GM23338 (cell line): ENCODE data around the gene GPC6. TPM values are rescaled to one million over a fixed set of nuclear protein-coding genes. Genes with fewer than 3 reads are reported as not detected.

Experiments
- ATAC-seq: fragments of 200-7000 bp; cut with Tn5 transposase; 3 replicates; pipeline ENCODE4 v1.9.1; 2020
- DNase-seq: peaks from one replicate; pipeline ENCODE4 v3.0.0-alpha.2; 2015; ENCODE audit warnings: low spot score
- H2AFZ ChIP-seq: fragments of 200-600 bp; sonication (generic); 2 replicates; pipeline ENCODE4 v1.8.0; 2016; ENCODE audit warnings: antibody characterized with exemption, mild to moderate bottlenecking, moderate library complexity
- H3F3A ChIP-seq: fragments of 200-600 bp; sonication (generic); replicated peaks from 2 replicates; pipeline ENCODE4 v1.8.0; 2017; ENCODE audit warnings: antibody characterized with exemption, mixed run types, low read depth
- H3K27ac ChIP-seq: fragments of 200-600 bp; sonication (generic); 2 replicates; pipeline ENCODE4 v1.6.1; 2016; ENCODE audit warnings: low read depth
- H3K27me3 ChIP-seq: fragments of 200-600 bp; sonication (generic); 2 replicates; pipeline ENCODE4 v1.8.0; 2016; ENCODE audit warnings: mild to moderate bottlenecking, mixed run types, moderate library complexity; ENCODE audit not compliant: insufficient read depth
- H3K36me3 ChIP-seq: fragments of 200-600 bp; sonication (generic); 2 replicates; pipeline ENCODE4 v1.8.0; 2016; ENCODE audit warnings: mild to moderate bottlenecking; ENCODE audit not compliant: insufficient read depth
- H3K4me1 ChIP-seq: fragments of 200-600 bp; sonication (generic); 2 replicates; pipeline ENCODE4 v1.8.0; 2016; ENCODE audit warnings: mild to moderate bottlenecking, moderate library complexity; ENCODE audit not compliant: insufficient read depth
- H3K4me2 ChIP-seq: fragments of 200-600 bp; sonication (generic); 2 replicates; pipeline ENCODE4 v1.7.1; 2017; ENCODE audit warnings: mixed run types
- H3K4me3 ChIP-seq: fragments of 200-600 bp; sonication (generic); 2 replicates; pipeline ENCODE4 v1.6.1; 2016; ENCODE audit warnings: mixed run types
- H3K79me2 ChIP-seq: fragments of 200-600 bp; sonication (generic); replicated peaks from 2 replicates; pipeline ENCODE4 v1.8.0; 2017; ENCODE audit warnings: mild to moderate bottlenecking; ENCODE audit not compliant: insufficient read depth
- H3K9me2 ChIP-seq: fragments of 200-600 bp; sonication (generic); 2 replicates; pipeline ENCODE4 v1.8.0; 2017; ENCODE audit not compliant: insufficient read depth
- H4K20me1 ChIP-seq: fragments of 200-600 bp; sonication (generic); replicated peaks from 2 replicates; pipeline ENCODE4 v1.8.0; 2017; ENCODE audit warnings: mild to moderate bottlenecking; ENCODE audit not compliant: insufficient read depth
- H3K27ac Mint-ChIP-seq: 2 replicates; pipeline ENCODE4 v1.8.0; 2020; ENCODE audit warnings: inconsistent platforms, mild to moderate bottlenecking, moderate library complexity, mixed read lengths
- H3K27me3 Mint-ChIP-seq: 3 replicates; pipeline ENCODE4 v1.8.0; 2022; ENCODE audit warnings: low read depth, mild to moderate bottlenecking, moderate library complexity, mixed read lengths, inconsistent platforms; ENCODE audit not compliant: insufficient read depth, poor library complexity
- H3K36me3 Mint-ChIP-seq: 3 replicates; pipeline ENCODE4 v1.8.0; 2021; ENCODE audit warnings: low read depth, mild to moderate bottlenecking, inconsistent platforms, moderate library complexity, mixed read lengths
- H3K4me1 Mint-ChIP-seq: 3 replicates; pipeline ENCODE4 v1.8.0; 2020; ENCODE audit warnings: mild to moderate bottlenecking, inconsistent platforms, mixed read lengths
- H3K4me3 Mint-ChIP-seq: 3 replicates; pipeline ENCODE4 v1.8.0; 2021; ENCODE audit warnings: moderate library complexity, mild to moderate bottlenecking, inconsistent platforms, mixed read lengths
- H3K9me3 Mint-ChIP-seq: 3 replicates; pipeline ENCODE4 v1.8.0; 2020; ENCODE audit warnings: moderate library complexity, mild to moderate bottlenecking, inconsistent platforms, mixed read lengths
- CREB1 ChIP-seq: fragments of 250-450 bp; sonication (Bioruptor Pico); IDR thresholded peaks from 2 replicates; pipeline ENCODE4 v1.5.0; 2020; ENCODE audit warnings: low read depth, mild to moderate bottlenecking, moderate library complexity
- CTCF ChIP-seq, 2 experiments: fragments of 200-600 bp in 1 of 2; sonication (generic) in 1 of 2; conservative IDR thresholded peaks; 2 replicates each; pipeline versions ENCODE4 v1.5.1 to v1.6.1; 2016 to 2017; ENCODE audit warnings: antibody characterized with exemption in 2 of 2, low read depth in 2 of 2, mild to moderate bottlenecking in 2 of 2, moderate library complexity in 1 of 2
- JUNB ChIP-seq: IDR thresholded peaks from one replicate; pipeline ENCODE4 v1.6.1; 2016; ENCODE audit warnings: antibody characterized with exemption; ENCODE audit not compliant: unreplicated experiment
- POLR2AphosphoS5 ChIP-seq: IDR thresholded peaks from 2 replicates; pipeline ENCODE4 v1.6.1; 2016; ENCODE audit warnings: antibody characterized with exemption, low read depth
- REST ChIP-seq: IDR thresholded peaks from one replicate; pipeline ENCODE4 v1.6.1; 2018; ENCODE audit warnings: antibody characterized with exemption; ENCODE audit not compliant: unreplicated experiment
- STAT1 ChIP-seq: IDR thresholded peaks from one replicate; pipeline ENCODE4 v1.6.1; 2016; ENCODE audit warnings: antibody characterized with exemption; ENCODE audit not compliant: unreplicated experiment
- ZNF114 ChIP-seq: fragments of 250-450 bp; sonication (Bioruptor Pico); IDR thresholded peaks from 2 replicates; pipeline ENCODE4 v1.5.0; 2020; ENCODE audit warnings: mild to moderate bottlenecking, moderate library complexity
- ZNF331 ChIP-seq: fragments of 250-450 bp; sonication (Bioruptor Pico); IDR thresholded peaks from 2 replicates; pipeline ENCODE4 v1.5.0; 2020; ENCODE audit warnings: low read depth, mild to moderate bottlenecking, moderate library complexity
- ZNF462 ChIP-seq: fragments of 250-450 bp; sonication (Bioruptor Pico); IDR thresholded peaks from 2 replicates; pipeline ENCODE4 v1.5.0; 2020; ENCODE audit warnings: mild to moderate bottlenecking, moderate library complexity
- polyA plus RNA-seq: library from polyadenylated mRNA; unstranded; fragments of >200 nt; fragmentation: Nextera tagmentation; extraction: Ambion mirVana; gene quantifications from 2 replicates; pipeline ENCODE4 v1.2.1, GENCODE V29; 2016
- total RNA-seq: library from RNA; depleted of rRNA; stranded (reverse); fragments of >200 nt; shearing (Covaris generic); gene quantifications from 2 replicates; pipeline ENCODE4 v1.2.3, GENCODE V29; 2014

Gene GPC6
- total and polyA plus RNA-seq, 2 experiments from 2014 or later = 6.4 to 28.6 TPM

GRCh38 chr13:93468433-93468832, 241.8 kb downstream of the GPC6 start:
- H3K79me2 ChIP-seq = peaks cover 56% of the 10 kb centered on the region
- H2AFZ ChIP-seq = no peak overlapping the region
- no peak overlapping the region; the same call in 1 of the 2 replicates for H3K27ac Mint-ChIP-seq
- peaks cover 4% of the 10 kb centered on the region; the same call in 1 of the 2 replicates for H3K4me1 ChIP-seq
- H3K36me3 ChIP-seq = no peaks in the 10 kb centered on the region; the same call in 1 of the 2 replicates
- no peak overlapping the region for H3K4me3 ChIP-seq
- no peak for ATAC-seq
- peaks cover 27% of the 10 kb centered on the region for H3K9me3 Mint-ChIP-seq
- DNase-seq = no peak
- no peaks in the 10 kb centered on the region for H3F3A ChIP-seq
- no peak overlapping the region for H3K4me3 Mint-ChIP-seq
- H3K27ac ChIP-seq = no peak overlapping the region
- no peaks in the 10 kb centered on the region for H4K20me1 ChIP-seq
- no peak for TF ChIP-seq STAT1
- peaks cover 10% of the 10 kb centered on the region for H3K27me3 Mint-ChIP-seq
- H3K36me3 Mint-ChIP-seq = peaks cover 33% of the 10 kb centered on the region; the same call in 2 of the 3 replicates
- no peak overlapping the region for H3K4me2 ChIP-seq
- H3K9me2 ChIP-seq = peaks cover 5% of the 10 kb centered on the region
- peaks cover 9% of the 10 kb centered on the region; the same call in 2 of the 3 replicates for H3K4me1 Mint-ChIP-seq
- no peaks in the 10 kb centered on the region for H3K27me3 ChIP-seq

- H3K4me2 ChIP-seq = no peak overlapping the region
- H3K79me2 ChIP-seq = peaks cover 46% of the 10 kb centered on the region
- peaks cover 10% of the 10 kb centered on the region for H3K27me3 Mint-ChIP-seq
- no peak overlapping the region for H3K27ac Mint-ChIP-seq
- ATAC-seq = no peak
- no peaks in the 10 kb centered on the region for H3K27me3 ChIP-seq
- H4K20me1 ChIP-seq = no peaks in the 10 kb centered on the region
- no peaks in the 10 kb centered on the region; the same call in 1 of the 2 replicates for H3K36me3 ChIP-seq
- no peak for DNase-seq
- H3K27ac ChIP-seq = no peak overlapping the region
- no peak overlapping the region for H3K4me3 ChIP-seq
- peaks cover 36% of the 10 kb centered on the region; the same call in 2 of the 3 replicates for H3K36me3 Mint-ChIP-seq
- peaks cover 17% of the 10 kb centered on the region for H3K4me1 Mint-ChIP-seq
- H3K9me3 Mint-ChIP-seq = peaks cover 32% of the 10 kb centered on the region
- peaks cover 12% of the 10 kb centered on the region for H3K4me1 ChIP-seq
- no peaks in the 10 kb centered on the region for H3F3A ChIP-seq
- no peak overlapping the region for H3K4me3 Mint-ChIP-seq
- H3K9me2 ChIP-seq = no peaks in the 10 kb centered on the region
- H2AFZ ChIP-seq = no peak overlapping the region
- TF ChIP-seq ZNF462 = no peak
- no peak for TF ChIP-seq ZNF114 (CRISPR knock-in tag)
- TF ChIP-seq JUNB = no peak
- no peak for TF ChIP-seq CTCF (conservative IDR thresholded peaks at IDR 0.05; ENCODE audit: low read depth in 2 of 2)
- no peak for TF ChIP-seq REST
- TF ChIP-seq CREB1 (CRISPR knock-in tag) = no peak
- no peak for TF ChIP-seq STAT1
- TF ChIP-seq POLR2AphosphoS5 = no peak
- TF ChIP-seq ZNF331 (CRISPR knock-in tag) = no peak
Measured at GRCh38 chr13:93472296-93472695, 245.7 kb downstream of the GPC6 start.
